Superior temporal gyrus (tissue), 1 donor: ENCODE measurements around the gene TRMT44.

ENCODE experiments used
- DNase-seq: peaks from one replicate; pipeline ENCODE4 v3.0.0-alpha.2; 2016; ENCODE audit errors: extremely low spot score

TRMT44 gene

GRCh38 chr4:8440492-8441311 is at the start of gene TRMT44, which contains the start of gene ACOX3:
Gene TRMT44 (plus strand): TSS chr4:8440777. CDS start chr4:8440823, 46 bp downstream.
Gene ACOX3 (minus strand): TSS chr4:8440723. CDS start chr4:8416521, 24,202 bp downstream.
- DNase-seq, result peak; percentile 95

- no peak for DNase-seq
These were observed 49.5 kb upstream of the TRMT44 start for GRCh38 chr4:8391071-8391470.

GRCh38 chr4:8391972-8392371 is 48.6 kb upstream of the TRMT44 start:
- peak; percentile 88 for DNase-seq

GRCh38 chr4:8392591-8393190 is 47.9 kb upstream of the TRMT44 start:
- DNase-seq, result peak; percentile 28

GRCh38 chr4:8393593-8394038 is 47.0 kb upstream of the TRMT44 start:
- DNase-seq, result peak; percentile 92

- peak; percentile 79 for DNase-seq
These were observed 46.5 kb upstream of the TRMT44 start for GRCh38 chr4:8394061-8394519.

- DNase-seq, result peak; percentile 76
These were observed 45.8 kb upstream of the TRMT44 start for GRCh38 chr4:8394806-8395205.

- peak; percentile 19 for DNase-seq
These were observed 44.9 kb upstream of the TRMT44 start for GRCh38 chr4:8395504-8396296.

- no peak for DNase-seq
These were observed 43.7 kb upstream of the TRMT44 start for GRCh38 chr4:8396762-8397406.

GRCh38 chr4:8398347-8398746 is 42.2 kb upstream of the TRMT44 start:
- no peak for DNase-seq

GRCh38 chr4:8399298-8399697 is 41.3 kb upstream of the TRMT44 start:
- DNase-seq, result no peak

GRCh38 chr4:8400632-8401325 is 39.8 kb upstream of the TRMT44 start:
- peak; percentile 31 for DNase-seq

GRCh38 chr4:8401665-8402064 is 38.9 kb upstream of the TRMT44 start:
- DNase-seq, result no peak

GRCh38 chr4:8402181-8402597 is 38.4 kb upstream of the TRMT44 start:
- no peak for DNase-seq

GRCh38 chr4:8402640-8403039 is 37.9 kb upstream of the TRMT44 start:
- DNase-seq, result peak; percentile 8

GRCh38 chr4:8403173-8403753 is 37.3 kb upstream of the TRMT44 start:
- peak; percentile 92 for DNase-seq

- DNase-seq, result no peak
These were observed 36.6 kb upstream of the TRMT44 start for GRCh38 chr4:8403976-8404375.

- DNase-seq, result no peak
These were observed 35.6 kb upstream of the TRMT44 start for GRCh38 chr4:8404791-8405515.

- no peak for DNase-seq
These were observed 35.1 kb upstream of the TRMT44 start for GRCh38 chr4:8405516-8405875.

GRCh38 chr4:8406887-8407286 is 33.7 kb upstream of the TRMT44 start:
- DNase-seq, result peak; percentile 19
